Body of pancreas (tissue), 4 donors: Measurements from ENCODE around the gene NPHP4. TPM values are rescaled to one million over a fixed set of nuclear protein-coding genes. Genes with fewer than 3 reads are reported as not detected.

ENCODE experiments used
- ATAC-seq: fragments of 150-250 bp; one replicate; pipeline ENCODE4 v1.9.1; 2016
- DNase-seq, 4 donors: peaks; one replicate each; pipeline ENCODE4 v3.0.0-alpha.2; 2019
- H3K27ac ChIP-seq, 4 donors: fragments of 200-600 bp; sonication (generic); 1 replicate in 3 of 4; 2 replicates in 1 of 4; pipeline versions ENCODE4 v1.5.1 to v1.6.1; 2016 to 2019; ENCODE audit warnings: mild to moderate bottlenecking in 1 of 4, mixed read lengths in 1 of 4, moderate library complexity in 1 of 4
- H3K27me3 ChIP-seq, 2 donors: fragments of 200-600 bp; sonication (generic); one replicate each; pipeline ENCODE4 v1.6.0; 2016; ENCODE audit warnings: mild to moderate bottlenecking in 1 of 2
- H3K36me3 ChIP-seq, 2 donors: fragments of 200-600 bp; sonication (generic); replicated peaks in 1 of 2; 2 replicates each; pipeline ENCODE4 v1.5.1; 2016; ENCODE audit warnings: low read depth in 2 of 2; ENCODE audit not compliant: insufficient read depth in 1 of 2
- H3K4me1 ChIP-seq: fragments of 200-600 bp; sonication (generic); one replicate; pipeline ENCODE4 v1.6.0; 2016
- H3K4me3 ChIP-seq, 2 donors: fragments of 200-600 bp; sonication (generic); 1 replicate in 1 of 2; 2 replicates in 1 of 2; pipeline ENCODE4 v1.5.1; 2016 to 2019
- H3K9me3 ChIP-seq, 3 donors: fragments of 200-600 bp; sonication (generic); 1 replicate in 2 of 3; 2 replicates in 1 of 3; pipeline ENCODE4 v1.5.1; 2016
- POLR2A ChIP-seq, 3 donors: fragments of 450-650 bp; IDR thresholded peaks; one replicate each; pipeline ENCODE4 v1.6.1; 2016; ENCODE audit warnings: antibody characterized with exemption in 3 of 3, mild to moderate bottlenecking in 2 of 3
- WGBS, 2 donors: methylation state at CpG; one replicate each; pipeline ENCODE4 v1.1.5; 2017; 5-methylcytosine and 5-hydroxymethylcytosine counted together
- intact Hi-C: fragments of 100-400 bp; cut with DNase I; formaldehyde crosslinking; loops from one replicate; pipeline ENCODE4 v1.15.1; 2023
- total RNA-seq, 2 donors: library from RNA; depleted of rRNA; stranded (reverse); fragments of >200 nt; gene quantifications; one replicate each; pipeline ENCODE4 v1.1.0, GENCODE V29; 2016
- TF ChIP-seq, protein P1 (sequence below), 7 experiments: fragments of 450-650 bp in 4 of 7; fragments of 200-600 bp in 3 of 7; sonication (generic) in 3 of 7; IDR thresholded peaks; one replicate each; pipeline ENCODE4 v1.5.1; 2016 to 2019; ENCODE audit warnings: antibody characterized with exemption in 7 of 7

The NPHP4 gene
- total RNA-seq, 2 donors from 2014 or later, result 10.4 to 48.5 TPM

DNA sequence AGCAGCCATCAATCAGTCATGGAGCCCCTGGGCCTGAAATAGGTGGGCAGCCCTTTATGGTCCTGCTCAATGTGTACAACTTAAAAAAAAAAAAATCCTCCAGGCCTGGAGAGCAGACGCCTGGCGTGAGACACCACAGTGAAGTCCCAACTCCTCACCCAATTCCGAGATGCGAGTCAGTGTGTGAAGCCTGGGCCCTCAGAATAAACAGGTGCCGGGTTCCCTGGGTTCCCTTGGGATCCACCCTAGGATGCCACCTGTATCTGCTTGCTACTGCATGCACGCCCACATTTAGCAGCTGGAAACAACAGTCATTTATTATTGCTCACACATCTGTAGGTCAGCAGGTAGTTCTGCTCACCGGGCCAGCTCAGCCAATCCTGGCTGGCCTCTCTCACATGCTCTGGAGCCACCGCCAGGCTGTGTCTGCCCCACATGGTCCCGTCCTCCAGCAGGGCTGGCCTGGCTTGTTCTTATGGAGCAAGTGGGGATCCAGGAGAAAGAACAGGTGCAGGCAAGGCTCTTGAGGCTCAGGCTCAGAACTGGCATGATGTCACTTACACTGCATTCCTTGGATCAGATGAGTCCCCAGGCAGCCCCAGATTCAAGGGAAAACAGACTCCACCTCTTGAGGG lies 172.7 kb downstream of the NPHP4 start:
- WGBS, 2 donors, result 78 to 85% methylated on average over 8 to 9 of the region's 9 CpGs
- intact Hi-C loops, result no loop called here
- H3K4me3 ChIP-seq, result no peak overlapping the region
- no peaks in the 10 kb centered on the region for H3K4me1 ChIP-seq
- no peaks in the 10 kb centered on the region for H3K9me3 ChIP-seq
- no peaks in the 10 kb centered on the region for H3K36me3 ChIP-seq
- ATAC-seq (no peak), DNase-seq (no peak)
- no peak overlapping the region for H3K27ac ChIP-seq
- TF ChIP-seq, protein P1, sequence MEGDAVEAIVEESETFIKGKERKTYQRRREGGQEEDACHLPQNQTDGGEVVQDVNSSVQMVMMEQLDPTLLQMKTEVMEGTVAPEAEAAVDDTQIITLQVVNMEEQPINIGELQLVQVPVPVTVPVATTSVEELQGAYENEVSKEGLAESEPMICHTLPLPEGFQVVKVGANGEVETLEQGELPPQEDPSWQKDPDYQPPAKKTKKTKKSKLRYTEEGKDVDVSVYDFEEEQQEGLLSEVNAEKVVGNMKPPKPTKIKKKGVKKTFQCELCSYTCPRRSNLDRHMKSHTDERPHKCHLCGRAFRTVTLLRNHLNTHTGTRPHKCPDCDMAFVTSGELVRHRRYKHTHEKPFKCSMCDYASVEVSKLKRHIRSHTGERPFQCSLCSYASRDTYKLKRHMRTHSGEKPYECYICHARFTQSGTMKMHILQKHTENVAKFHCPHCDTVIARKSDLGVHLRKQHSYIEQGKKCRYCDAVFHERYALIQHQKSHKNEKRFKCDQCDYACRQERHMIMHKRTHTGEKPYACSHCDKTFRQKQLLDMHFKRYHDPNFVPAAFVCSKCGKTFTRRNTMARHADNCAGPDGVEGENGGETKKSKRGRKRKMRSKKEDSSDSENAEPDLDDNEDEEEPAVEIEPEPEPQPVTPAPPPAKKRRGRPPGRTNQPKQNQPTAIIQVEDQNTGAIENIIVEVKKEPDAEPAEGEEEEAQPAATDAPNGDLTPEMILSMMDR (IDR thresholded peaks at IDR 0.05), result no peak
- no peak for TF ChIP-seq POLR2A (IDR thresholded peaks at IDR 0.05)
- H3K27me3 ChIP-seq, result peaks cover 0 to 5% of the 10 kb centered on the region in 2 donors

- WGBS, 2 donors, result 75 to 79% methylated on average over 14 of the region's 14 CpGs
- Histone ChIP-seq H3K27me3 (peaks cover 0 to 5% of the 10 kb centered on the region in 2 donors), H3K27ac (no peak overlapping the region), H3K4me1 (no peaks in the 10 kb centered on the region), H3K9me3 (no peaks in the 10 kb centered on the region), H3K36me3 (no peaks in the 10 kb centered on the region), H3K4me3 (no peak overlapping the region)
- no peak for DNase-seq
- no peak for TF ChIP-seq POLR2A (IDR thresholded peaks at IDR 0.05)
- TF ChIP-seq, protein P1 (IDR thresholded peaks at IDR 0.05), result no peak
- intact Hi-C loops, result no loop called here
- ATAC-seq, result no peak
Observed at GRCh38 chr1:5818755-5819154, 173.5 kb downstream of the NPHP4 start.

- TF ChIP-seq, protein P1 (IDR thresholded peaks at IDR 0.05), result no peak
- TF ChIP-seq POLR2A (IDR thresholded peaks at IDR 0.05), result no peak
Observed at GRCh38 chr1:5815716-5816115, 176.5 kb downstream of the NPHP4 start.

GRCh38 chr1:5815211-5815610 lies 177.0 kb downstream of the NPHP4 start:
- 37 to 56% methylated on average over 2 of the region's 2 CpGs for WGBS, 2 donors
- intact Hi-C loops, result no loop called here
- H3K9me3 ChIP-seq, result no peaks in the 10 kb centered on the region

More at GRCh38 chr1:5815716-5816115, 176.5 kb downstream of the NPHP4 start:
- no peaks in the 10 kb centered on the region for H3K9me3 ChIP-seq
- H3K4me3 ChIP-seq, result no peak overlapping the region
- H3K4me1 ChIP-seq, result no peaks in the 10 kb centered on the region
- H3K27ac ChIP-seq, result no peak overlapping the region
- H3K27me3 ChIP-seq, result peaks cover 0 to 5% of the 10 kb centered on the region in 2 donors
- ATAC-seq, result no peak
- H3K36me3 ChIP-seq, result no peaks in the 10 kb centered on the region
- WGBS, 2 donors, result 64 to 73% methylated on average over 4 of the region's 4 CpGs
- no peak for DNase-seq
- intact Hi-C loops, result no loop called here

More at GRCh38 chr1:5815211-5815610, 177.0 kb downstream of the NPHP4 start:
- no peak for TF ChIP-seq POLR2A (IDR thresholded peaks at IDR 0.05)
- TF ChIP-seq, protein P1 (IDR thresholded peaks at IDR 0.05), result no peak
- Histone ChIP-seq H3K4me1 (no peaks in the 10 kb centered on the region), H3K27ac (no peak overlapping the region), H3K27me3 (peaks cover 0 to 5% of the 10 kb centered on the region in 2 donors), H3K36me3 (no peaks in the 10 kb centered on the region), H3K4me3 (no peak overlapping the region)
- ATAC-seq (no peak), DNase-seq (no peak)
